ENCODE data around the gene AIFM3. TPM values are rescaled to one million over a fixed set of nuclear protein-coding genes. Genes with fewer than 3 reads are reported as not detected.

The AIFM3 gene
- total and polyA plus RNA-seq, 10 donors: 2.0 to 8.7 (median 5.7) TPM

- WGBS, 5 donors: 87 to 97% (median 94%) methylated on average over 14 to 24 of the region's 24 CpGs
- intact Hi-C loops (cut with DNase I; ENCODE audit: low total_unique reads): no loop called here
- Histone ChIP-seq H3K4me1 (peaks cover 0 to 10% (median 0%) of the 10 kb centered on the region in 6 donors), H3K27ac (no peak overlapping the region), H3K27me3 (replicated peaks in 1 of 7) (no peaks in the 10 kb centered on the region), H3K9me3 (no peaks in the 10 kb centered on the region), H3K36me3 (peaks cover 3 to 100% (median 71%) of the 10 kb centered on the region in 6 donors), H3K4me3 (no peak overlapping the region)
- no peak for DNase-seq
- TF ChIP-seq POLR2A (IDR thresholded peaks at IDR 0.05) (no peak), POLR2AphosphoS5 (IDR thresholded peaks at IDR 0.05) (no peak), CTCF (IDR thresholded peaks at IDR 0.05 in 8 of 11, conservative IDR thresholded peaks at IDR 0.05 in 3 of 11) (no peak)
Measured at GRCh38 chr22:20991252-20992055, 24.4 kb downstream of the AIFM3 start.

- Histone ChIP-seq H3K4me1 (peaks cover 0 to 10% (median 0%) of the 10 kb centered on the region in 6 donors), H3K27ac (no peak overlapping the region), H3K27me3 (replicated peaks in 1 of 7) (no peaks in the 10 kb centered on the region), H3K9me3 (no peaks in the 10 kb centered on the region), H3K4me3 (no peak overlapping the region), H3K36me3 (peaks cover 3 to 100% (median 71%) of the 10 kb centered on the region in 6 donors)
- 89 to 93% (median 91%) methylated on average over 5 to 7 of the region's 7 CpGs for WGBS, 5 donors
- TF ChIP-seq CTCF (IDR thresholded peaks at IDR 0.05 in 8 of 11, conservative IDR thresholded peaks at IDR 0.05 in 3 of 11) (no peak), POLR2AphosphoS5 (IDR thresholded peaks at IDR 0.05) (no peak), POLR2A (IDR thresholded peaks at IDR 0.05) (no peak)
- intact Hi-C loops (cut with DNase I; ENCODE audit: low total_unique reads): no loop called here
- DNase-seq: no peak
Measured at GRCh38 chr22:20992056-20992442, 25.0 kb downstream of the AIFM3 start.

GRCh38 chr22:20992456-20993303 lies 25.6 kb downstream of the AIFM3 start:
- WGBS, 5 donors: 89 to 94% (median 90%) methylated on average over 17 to 21 of the region's 21 CpGs
- H3K27ac ChIP-seq: no peak overlapping the region
- intact Hi-C loops (cut with DNase I; ENCODE audit: low total_unique reads): no loop called here

More at GRCh38 chr22:20992456-20993303, 25.6 kb downstream of the AIFM3 start:
- TF ChIP-seq POLR2AphosphoS5 (IDR thresholded peaks at IDR 0.05) (no peak), POLR2A (IDR thresholded peaks at IDR 0.05) (no peak), CTCF (IDR thresholded peaks at IDR 0.05 in 8 of 11, conservative IDR thresholded peaks at IDR 0.05 in 3 of 11) (no peak)
- Histone ChIP-seq H3K4me3 (no peak overlapping the region), H3K4me1 (peaks cover 0 to 10% (median 0%) of the 10 kb centered on the region in 6 donors), H3K27me3 (replicated peaks in 1 of 7) (no peaks in the 10 kb centered on the region), H3K36me3 (peaks cover 3 to 100% (median 71%) of the 10 kb centered on the region in 6 donors), H3K9me3 (no peaks in the 10 kb centered on the region)
- DNase-seq: no peak

Measured in spleen (tissue), 11 donors.